Astrocyte (in vitro differentiated cells and primary cell): Measurements from ENCODE around the gene EDIL3. TPM values are rescaled to one million over a fixed set of nuclear protein-coding genes. Genes with fewer than 3 reads are reported as not detected.

Experiments
- DNase-seq: peaks from one replicate; pipeline ENCODE4 v3.0.0-alpha.2; 2010; ENCODE audit warnings: low read depth
- FAIRE-seq: peaks from 2 replicates; lab custom pipeline; 2011; peaks lifted over from hg19 to GRCh38; lab: Jason Lieb, UNC
- H2AFZ ChIP-seq: 2 replicates; pipeline ENCODE4 v1.6.0; 2012; ENCODE audit warnings: low read depth, low read length, inconsistent platforms
- H3K27ac ChIP-seq: 2 replicates; pipeline ENCODE4 v1.5.1; 2011; ENCODE audit warnings: low read depth, low read length, inconsistent platforms
- H3K27me3 ChIP-seq: 2 replicates; pipeline ENCODE4 v1.6.0; 2011; ENCODE audit warnings: low read length, inconsistent platforms; ENCODE audit not compliant: insufficient read depth
- H3K36me3 ChIP-seq: 2 replicates; pipeline ENCODE4 v1.5.1; 2011; ENCODE audit warnings: low read length, inconsistent platforms; ENCODE audit not compliant: insufficient read depth
- H3K4me1 ChIP-seq: 2 replicates; pipeline ENCODE4 v1.5.1; 2011; ENCODE audit warnings: low read length, inconsistent platforms; ENCODE audit not compliant: insufficient read depth
- H3K4me2 ChIP-seq: 2 replicates; pipeline ENCODE4 v1.6.0; 2012; ENCODE audit warnings: low read length, inconsistent platforms
- H3K4me3 ChIP-seq: 2 replicates; pipeline ENCODE4 v1.5.1; 2011; ENCODE audit warnings: low read depth, mild to moderate bottlenecking, low read length, inconsistent platforms; ENCODE audit not compliant: insufficient read depth
- H3K79me2 ChIP-seq: 2 replicates; pipeline ENCODE4 v1.6.0; 2012; ENCODE audit warnings: mild to moderate bottlenecking, low read length, inconsistent platforms; ENCODE audit not compliant: insufficient read depth
- H3K9ac ChIP-seq: 2 replicates; pipeline ENCODE4 v1.6.0; 2012; ENCODE audit warnings: mild to moderate bottlenecking, low read length, inconsistent platforms
- H3K9me3 ChIP-seq: 2 replicates; pipeline ENCODE4 v1.5.1; 2012; ENCODE audit warnings: low read depth, mild to moderate bottlenecking, low read length, inconsistent platforms; ENCODE audit not compliant: insufficient read depth
- H4K20me1 ChIP-seq: 2 replicates; pipeline ENCODE4 v1.6.0; 2012; ENCODE audit warnings: low read length, inconsistent platforms; ENCODE audit not compliant: insufficient read depth
- H3K27ac Mint-ChIP-seq: one replicate; pipeline ENCODE4 v1.8.0; 2021; ENCODE audit warnings: mild to moderate bottlenecking, mixed read lengths; ENCODE audit not compliant: unreplicated experiment
- H3K27me3 Mint-ChIP-seq: one replicate; pipeline ENCODE4 v1.8.0; 2021; ENCODE audit warnings: low read depth, mixed read lengths; ENCODE audit not compliant: unreplicated experiment
- H3K36me3 Mint-ChIP-seq: one replicate; pipeline ENCODE4 v1.8.0; 2021; ENCODE audit warnings: low read depth, mixed read lengths; ENCODE audit not compliant: unreplicated experiment
- H3K4me1 Mint-ChIP-seq: one replicate; pipeline ENCODE4 v1.8.0; 2021; ENCODE audit warnings: low read depth, mixed read lengths; ENCODE audit not compliant: unreplicated experiment
- H3K4me3 Mint-ChIP-seq: one replicate; pipeline ENCODE4 v1.8.0; 2021; ENCODE audit warnings: mild to moderate bottlenecking, moderate library complexity, mixed read lengths; ENCODE audit not compliant: unreplicated experiment
- H3K9me3 Mint-ChIP-seq: one replicate; pipeline ENCODE4 v1.8.0; 2021; ENCODE audit warnings: mild to moderate bottlenecking, mixed read lengths; ENCODE audit not compliant: unreplicated experiment
- CTCF ChIP-seq: IDR thresholded peaks from 2 replicates; pipeline ENCODE4 v1.5.1; 2011; ENCODE audit warnings: low read depth, mild to moderate bottlenecking, inconsistent platforms, low read length, moderate library complexity; ENCODE audit not compliant: insufficient read depth
- EZH2 ChIP-seq: IDR thresholded peaks from 2 replicates; pipeline ENCODE4 v1.6.1; 2012; ENCODE audit warnings: mild to moderate bottlenecking, low read length, inconsistent platforms; ENCODE audit not compliant: insufficient read depth
- total RNA-seq: library from RNA; stranded (reverse); gene quantifications from 2 replicates; pipeline ENCODE4 v1.2.1, GENCODE V29; 2021

Gene EDIL3
- total RNA-seq, 1 donor from 2014 or later, result 226 TPM

GRCh38 chr5:83956386-83956785, 428.3 kb downstream of the EDIL3 start:
- no peak for TF ChIP-seq CTCF
- H3K36me3 Mint-ChIP-seq, result peaks cover 13% of the 10 kb centered on the region
- H3K4me1 Mint-ChIP-seq, result peaks cover 18% of the 10 kb centered on the region
- H2AFZ ChIP-seq, result no peak overlapping the region
- DNase-seq (peak; percentile 22), FAIRE-seq (no peak)
- H3K36me3 ChIP-seq, result no peaks in the 10 kb centered on the region
- peaks cover 6% of the 10 kb centered on the region for H4K20me1 ChIP-seq
- H3K27ac Mint-ChIP-seq, result peak overlapping the region; percentile 22
- peaks cover 20% of the 10 kb centered on the region for H3K4me1 ChIP-seq
- peak overlapping the region; percentile 59 for H3K4me2 ChIP-seq
- H3K27ac ChIP-seq, result peak overlapping the region; percentile 3
- H3K4me3 Mint-ChIP-seq, result no peak overlapping the region
- H3K4me3 ChIP-seq, result no peak overlapping the region
- H3K9me3 ChIP-seq, result no peaks in the 10 kb centered on the region
- no peaks in the 10 kb centered on the region for H3K27me3 ChIP-seq
- no peaks in the 10 kb centered on the region for H3K27me3 Mint-ChIP-seq
- H3K79me2 ChIP-seq, result no peaks in the 10 kb centered on the region
- H3K9ac ChIP-seq, result no peak overlapping the region
- H3K9me3 Mint-ChIP-seq, result no peaks in the 10 kb centered on the region

DNA sequence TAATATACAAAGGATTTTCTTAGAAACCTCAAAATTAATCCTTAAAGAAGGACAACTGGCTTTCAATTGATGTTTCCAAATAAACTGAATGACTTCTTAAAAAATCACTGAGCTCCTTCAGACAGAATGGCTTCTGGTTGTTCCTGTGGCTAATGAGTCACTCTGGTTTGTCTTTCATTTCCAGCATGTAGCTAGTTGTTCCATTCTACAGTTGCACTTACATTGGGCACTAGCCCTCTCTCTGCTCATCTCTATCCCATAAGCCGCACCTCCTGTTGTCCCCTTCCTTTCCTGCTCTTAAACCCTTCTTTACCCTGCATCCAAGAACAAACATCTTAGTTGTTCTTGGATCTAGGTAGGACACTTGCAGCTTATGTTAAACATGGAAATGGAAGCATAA, 428.8 kb downstream of the EDIL3 start:
- no peaks in the 10 kb centered on the region for H3K9me3 ChIP-seq
- H3K9ac ChIP-seq, result no peak overlapping the region
- Mint-ChIP-seq H3K9me3 (no peaks in the 10 kb centered on the region), H3K4me1 (peaks cover 18% of the 10 kb centered on the region), H3K27me3 (no peaks in the 10 kb centered on the region), H3K27ac (peak overlapping the region; percentile 22), H3K4me3 (no peak overlapping the region), H3K36me3 (peaks cover 14% of the 10 kb centered on the region)
- no peak overlapping the region for H3K4me3 ChIP-seq
- H3K79me2 ChIP-seq, result no peaks in the 10 kb centered on the region
- peak overlapping the region; percentile 59 for H3K4me2 ChIP-seq
- no peaks in the 10 kb centered on the region for H3K27me3 ChIP-seq
- DNase-seq, result peak; percentile 87
- TF ChIP-seq EZH2 (no peak), CTCF (no peak)
- H3K36me3 ChIP-seq, result no peaks in the 10 kb centered on the region
- peak overlapping the region; percentile 3 for H3K27ac ChIP-seq
- peak; percentile 89 for FAIRE-seq
- H3K4me1 ChIP-seq, result peaks cover 20% of the 10 kb centered on the region
- H2AFZ ChIP-seq, result no peak overlapping the region
- peaks cover 6% of the 10 kb centered on the region for H4K20me1 ChIP-seq

DNA sequence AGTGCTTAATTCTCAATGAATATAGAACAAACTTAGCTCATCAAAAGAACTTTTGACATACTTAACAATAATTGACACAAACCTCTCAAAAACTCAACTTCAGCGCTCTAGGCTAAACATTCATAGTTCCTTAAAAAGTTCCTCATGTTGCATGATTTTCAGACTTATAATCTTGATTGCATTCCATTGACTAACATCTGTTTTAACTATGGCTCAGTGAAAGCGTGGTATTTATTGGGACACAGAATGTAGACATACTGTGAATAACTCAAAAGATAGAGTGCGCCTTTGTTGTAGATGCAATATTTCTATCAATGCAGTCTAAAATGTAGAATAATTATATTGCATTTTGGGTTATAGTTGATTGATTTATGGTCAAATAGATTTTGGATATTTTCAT, 436.9 kb downstream of the EDIL3 start:
- Histone ChIP-seq H3K9me3 (no peaks in the 10 kb centered on the region), H3K4me3 (no peak overlapping the region), H3K4me2 (no peak overlapping the region), H3K79me2 (no peaks in the 10 kb centered on the region), H2AFZ (no peak overlapping the region), H3K9ac (no peak overlapping the region), H4K20me1 (no peaks in the 10 kb centered on the region), H3K36me3 (peaks cover 4% of the 10 kb centered on the region), H3K27ac (no peak overlapping the region), H3K4me1 (no peaks in the 10 kb centered on the region), H3K27me3 (no peaks in the 10 kb centered on the region)
- Mint-ChIP-seq H3K4me3 (no peak overlapping the region), H3K27ac (no peak overlapping the region), H3K9me3 (peaks cover 4% of the 10 kb centered on the region), H3K4me1 (no peaks in the 10 kb centered on the region), H3K36me3 (peaks cover 20% of the 10 kb centered on the region), H3K27me3 (no peaks in the 10 kb centered on the region)
- DNase-seq, result no peak
- no peak for TF ChIP-seq EZH2
- no peak for TF ChIP-seq CTCF
- FAIRE-seq, result no peak
